H9 (cell line): ENCODE results near the gene ADGRB3. TPM values are rescaled to one million over a fixed set of nuclear protein-coding genes. Genes with fewer than 3 reads are reported as not detected.
A peak's percentile ranks its signal among the peaks of the same experiment; 100 is the strongest.

Experiments used
- DNase-seq: peaks from one replicate; pipeline ENCODE4 v3.0.0-alpha.2; 2017
- H2AFZ ChIP-seq: one replicate; pipeline ENCODE4 v1.6.1; 2013; ENCODE audit warnings: mild to moderate bottlenecking, low read length, control low read depth, moderate library complexity
- H2AK5ac ChIP-seq: 2 replicates; pipeline ENCODE4 v1.6.1; 2013; ENCODE audit warnings: low read length, control low read depth, mixed read lengths; ENCODE audit not compliant: insufficient read length
- H2BK120ac ChIP-seq: one replicate; pipeline ENCODE4 v1.6.1; 2013; ENCODE audit warnings: low read depth, mild to moderate bottlenecking, low read length, control low read depth, inconsistent platforms; ENCODE audit not compliant: poor library complexity, severe bottlenecking
- H2BK12ac ChIP-seq: 2 replicates; pipeline ENCODE4 v1.6.1; 2013; ENCODE audit warnings: low read length, control low read depth, mixed read lengths, low read depth; ENCODE audit not compliant: insufficient read length
- H2BK15ac ChIP-seq: 2 replicates; pipeline ENCODE4 v1.6.1; 2013; ENCODE audit warnings: low read depth, low read length, control low read depth
- H2BK20ac ChIP-seq: one replicate; pipeline ENCODE4 v1.6.1; 2013; ENCODE audit warnings: low read depth, mild to moderate bottlenecking, low read length, control low read depth, inconsistent platforms; ENCODE audit not compliant: poor library complexity, severe bottlenecking
- H2BK5ac ChIP-seq: 2 replicates; pipeline ENCODE4 v1.6.1; 2013; ENCODE audit warnings: low read length, control low read depth, mixed read lengths; ENCODE audit not compliant: insufficient read length
- H3K14ac ChIP-seq: 2 replicates; pipeline ENCODE4 v1.6.1; 2013; ENCODE audit warnings: low read length, control low read depth; ENCODE audit not compliant: insufficient read depth
- H3K18ac ChIP-seq: 2 replicates; pipeline ENCODE4 v1.6.1; 2013; ENCODE audit warnings: low read depth, mild to moderate bottlenecking, mixed read lengths, low read length, control low read depth; ENCODE audit not compliant: insufficient read length
- H3K23ac ChIP-seq: 2 replicates; pipeline ENCODE4 v1.6.1; 2013; ENCODE audit warnings: low read length, control low read depth, mixed read lengths, low read depth; ENCODE audit not compliant: insufficient read length
- H3K23me2 ChIP-seq: 2 replicates; pipeline ENCODE4 v1.6.1; 2013; ENCODE audit warnings: low read depth, mild to moderate bottlenecking, mixed read lengths, low read length, control low read depth; ENCODE audit not compliant: insufficient read length, poor library complexity, severe bottlenecking
- H3K27ac ChIP-seq: 2 replicates; pipeline ENCODE4 v1.5.1; 2013; ENCODE audit warnings: low read length, control low read depth, mixed read lengths, low read depth; ENCODE audit not compliant: insufficient read length
- H3K27me3 ChIP-seq: 2 replicates; pipeline ENCODE4 v1.6.1; 2013; ENCODE audit warnings: low read length, control low read depth, inconsistent platforms; ENCODE audit not compliant: insufficient read depth
- H3K4ac ChIP-seq: 2 replicates; pipeline ENCODE4 v1.6.1; 2013; ENCODE audit warnings: low read depth, mild to moderate bottlenecking, control low read depth, inconsistent platforms, low read length, moderate library complexity
- H3K4me1 ChIP-seq: 2 replicates; pipeline ENCODE4 v1.6.1; 2013; ENCODE audit warnings: low read length, control low read depth, inconsistent platforms; ENCODE audit not compliant: insufficient read depth
- H3K4me2 ChIP-seq: 2 replicates; pipeline ENCODE4 v1.6.1; 2013; ENCODE audit warnings: low read length, control low read depth, mixed read lengths; ENCODE audit not compliant: insufficient read length, insufficient read depth
- H3K56ac ChIP-seq: 2 replicates; pipeline ENCODE4 v1.6.1; 2013; ENCODE audit warnings: low read depth, mild to moderate bottlenecking, mixed read lengths, low read length, control low read depth; ENCODE audit not compliant: insufficient read length
- H3K79me1 ChIP-seq: 2 replicates; pipeline ENCODE4 v1.6.1; 2013; ENCODE audit warnings: low read depth, mild to moderate bottlenecking, moderate library complexity, low read length, control low read depth, inconsistent platforms; ENCODE audit not compliant: insufficient read depth, poor library complexity, severe bottlenecking
- H3K79me2 ChIP-seq: 2 replicates; pipeline ENCODE4 v1.6.1; 2013; ENCODE audit warnings: low read length, control low read depth, inconsistent platforms; ENCODE audit not compliant: insufficient read depth
- H3K9ac ChIP-seq: 2 replicates; pipeline ENCODE4 v1.6.1; 2013; ENCODE audit warnings: low read length, control low read depth, mixed read lengths; ENCODE audit not compliant: insufficient read length; ENCODE audit errors: extremely low read depth
- H3K9me3 ChIP-seq: one replicate; pipeline ENCODE4 v1.6.1; 2013; ENCODE audit warnings: low read depth, low read length, inconsistent platforms; ENCODE audit not compliant: control insufficient read depth
- H3T11ph ChIP-seq: one replicate; pipeline ENCODE4 v1.6.1; 2013; ENCODE audit warnings: mild to moderate bottlenecking, low read length, control low read depth, inconsistent platforms
- H4K20me1 ChIP-seq: one replicate; pipeline ENCODE4 v1.6.1; 2013; ENCODE audit not compliant: control insufficient read depth, insufficient read length, insufficient read depth
- H4K5ac ChIP-seq: 2 replicates; pipeline ENCODE4 v1.6.1; 2013; ENCODE audit warnings: low read depth, mild to moderate bottlenecking, mixed read lengths, low read length, control low read depth; ENCODE audit not compliant: insufficient read length
- H4K8ac ChIP-seq: replicated peaks from 2 replicates; pipeline ENCODE4 v1.6.1; 2013; ENCODE audit warnings: low read length, control low read depth, mixed read lengths, low read depth; ENCODE audit not compliant: insufficient read length
- H4K91ac ChIP-seq: 2 replicates; pipeline ENCODE4 v1.6.1; 2013; ENCODE audit warnings: low read depth, mild to moderate bottlenecking, moderate library complexity, mixed read lengths, low read length, control low read depth; ENCODE audit not compliant: insufficient read length
- H3K27ac Mint-ChIP-seq, 3 experiments: 2 replicates in 2 of 3; 3 replicates in 1 of 3; pipeline ENCODE4 v1.8.0; 2020 to 2021; ENCODE audit warnings: mixed read lengths in 3 of 3, mild to moderate bottlenecking in 1 of 3, moderate library complexity in 1 of 3
- H3K27me3 Mint-ChIP-seq: 2 replicates; pipeline ENCODE4 v1.8.0; 2021; ENCODE audit warnings: low read depth, mild to moderate bottlenecking, moderate library complexity, mixed read lengths
- H3K36me3 Mint-ChIP-seq, 3 experiments: 2 replicates in 2 of 3; 3 replicates in 1 of 3; pipeline ENCODE4 v1.8.0; 2020 to 2021; ENCODE audit warnings: low read depth in 3 of 3, mixed read lengths in 3 of 3; ENCODE audit not compliant: insufficient read depth in 1 of 3
- H3K4me1 Mint-ChIP-seq, 2 experiments: 2 replicates each; pipeline ENCODE4 v1.8.0; 2020; ENCODE audit warnings: mixed read lengths in 2 of 2
- H3K4me3 Mint-ChIP-seq, 2 experiments: 2 replicates in 1 of 2; 3 replicates in 1 of 2; pipeline ENCODE4 v1.8.0; 2020 to 2021; ENCODE audit warnings: mild to moderate bottlenecking in 2 of 2, mixed read lengths in 2 of 2, moderate library complexity in 1 of 2
- H3K9me3 Mint-ChIP-seq, 2 experiments: 2 replicates in 1 of 2; 3 replicates in 1 of 2; pipeline ENCODE4 v1.8.0; 2020; ENCODE audit warnings: mild to moderate bottlenecking in 2 of 2, mixed read lengths in 2 of 2, moderate library complexity in 1 of 2
- CTCF ChIP-seq: fragments of 200-600 bp; sonication (generic); conservative IDR thresholded peaks from 3 replicates; pipeline ENCODE4 v1.8.0; 2021; ENCODE audit warnings: antibody characterized with exemption, mild to moderate bottlenecking
- WGBS: extraction: QIAGEN DNeasy Blood & Tissue Kit; methylation state at CpG from one replicate; pipeline ENCODE4 v1.1.7; 2013; ENCODE audit warnings: missing lambda C conversion rate, low lambda C conversion rate, mixed read lengths; ENCODE audit not compliant: insufficient read length; ENCODE audit errors: extremely low coverage; 5-methylcytosine and 5-hydroxymethylcytosine counted together
- total RNA-seq: library from RNA; stranded (reverse); gene quantifications from 2 replicates; pipeline ENCODE4 v1.2.1, GENCODE V29; 2021

The ADGRB3 gene
- total RNA-seq, 1 experiment from 2014 or later, result 0.37 TPM

- no CpG with 5 or more reads among the region's 3 CpGs for WGBS
- no peak overlapping the region for H3K14ac ChIP-seq
- H2BK20ac ChIP-seq, result no peak overlapping the region
- no peak overlapping the region for H2AK5ac ChIP-seq
- H3K27me3 Mint-ChIP-seq, result no peaks in the 10 kb centered on the region; the same call in 1 of the 2 replicates
- H3K4me3 Mint-ChIP-seq, result no peak overlapping the region
- no peak overlapping the region for H3T11ph ChIP-seq
- no peak overlapping the region for H4K91ac ChIP-seq
- no peaks in the 10 kb centered on the region for H3K9me3 ChIP-seq
- H3K4me2 ChIP-seq, result no peak overlapping the region
- no peak overlapping the region for H3K4ac ChIP-seq
- H4K8ac ChIP-seq, result no peak overlapping the region
- H2AFZ ChIP-seq, result no peak overlapping the region
- no peak for TF ChIP-seq CTCF
- H2BK15ac ChIP-seq, result no peak overlapping the region
- no peak overlapping the region for H2BK5ac ChIP-seq
- no peaks in the 10 kb centered on the region for H3K79me2 ChIP-seq
- H3K23ac ChIP-seq, result no peak overlapping the region
- peaks cover 18% of the 10 kb centered on the region in 2 experiments for H3K9me3 Mint-ChIP-seq
- no peak overlapping the region for H3K27ac ChIP-seq
- no peak overlapping the region for H4K5ac ChIP-seq
- no peaks in the 10 kb centered on the region for H3K23me2 ChIP-seq
- H2BK120ac ChIP-seq, result no peak overlapping the region
- H3K9ac ChIP-seq, result no peak overlapping the region
- no peaks in the 10 kb centered on the region for H3K27me3 ChIP-seq
- DNase-seq, result no peak
- peak overlapping the region in 1 of 3 experiments; percentile 84; a peak in 1 of 7 replicates for H3K27ac Mint-ChIP-seq
- H3K4me1 ChIP-seq, result no peaks in the 10 kb centered on the region
- no peak overlapping the region for H3K56ac ChIP-seq
- no peak overlapping the region for H3K18ac ChIP-seq
- no peak overlapping the region for H2BK12ac ChIP-seq
- H4K20me1 ChIP-seq, result no peaks in the 10 kb centered on the region
- no peaks in the 10 kb centered on the region for H3K79me1 ChIP-seq
- peaks cover 0 to 19% (median 5%) of the 10 kb centered on the region in 3 experiments; a peak in 6 of 7 replicates for H3K36me3 Mint-ChIP-seq
- no peaks in the 10 kb centered on the region; a peak in 2 of 4 replicates for H3K4me1 Mint-ChIP-seq
Observed at GRCh38 chr6:69408886-69409285, 773.8 kb downstream of the ADGRB3 start.
